Activated naive CD8-positive, alpha-beta T cell treated with anti-CD3 and anti-CD28 coated beads, Interleukin-2, amount 50 U/mL, for 16 hours (primary cell): ENCODE measurements around the gene TXNL1.
"Not testable (repeated sequence)": the region's sequence is repeated elsewhere in the genome, so short reads cannot be mapped to it uniquely, and the experiment has no call there.

ENCODE experiments used
- DNase-seq: peaks from one replicate; pipeline ENCODE4 v3.0.0-alpha.2; 2020; ENCODE audit warnings: low read depth, low spot score

The TXNL1 gene

DNA sequence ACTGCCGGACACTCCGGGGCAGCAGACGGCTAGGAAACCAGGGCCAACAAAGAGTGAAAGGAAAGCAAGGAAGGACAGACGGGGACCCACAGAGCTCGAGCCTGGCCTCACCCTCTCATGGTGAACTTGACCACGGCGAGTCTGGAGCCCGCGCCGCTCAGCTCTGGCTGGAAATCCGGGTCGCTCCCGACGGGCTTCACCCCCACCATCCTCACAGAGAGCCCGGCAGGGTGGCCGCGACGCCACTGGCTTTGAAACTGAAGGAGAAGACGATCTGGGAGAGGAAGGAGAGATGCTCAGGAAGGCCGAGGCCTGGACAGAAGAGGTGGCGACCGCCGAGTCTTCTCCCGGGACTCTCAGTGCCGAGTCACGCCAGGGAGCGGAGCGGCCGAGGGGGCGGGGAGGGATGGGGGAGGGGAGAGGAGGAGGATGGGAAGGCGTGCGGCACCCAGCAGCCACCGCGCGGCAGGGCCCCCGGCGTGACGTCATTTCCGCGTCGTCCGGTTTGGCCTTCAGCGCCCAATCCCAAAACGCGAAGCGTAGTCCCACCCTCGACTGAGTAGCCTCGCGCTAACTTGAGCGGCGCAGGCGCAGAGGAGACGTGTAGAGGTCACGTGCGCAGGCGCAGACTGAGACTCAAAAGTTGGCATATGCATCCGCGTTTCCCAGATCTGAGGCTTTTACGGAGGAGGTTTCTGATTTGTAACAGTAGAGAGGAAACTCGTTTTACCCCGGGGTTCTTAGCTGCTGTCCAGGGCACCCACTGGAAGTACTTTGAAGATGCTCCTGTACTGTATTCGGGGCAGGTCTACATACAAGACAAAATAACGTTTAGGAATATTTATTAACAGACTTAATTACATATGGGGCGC, at the start of gene TXNL1:
Gene TXNL1, minus strand, starts transcription at position 361 of the 872 bp plus-strand sequence. Its CDS starts 152 bp downstream, at position 209.
- DNase-seq = peak; percentile 98

DNA sequence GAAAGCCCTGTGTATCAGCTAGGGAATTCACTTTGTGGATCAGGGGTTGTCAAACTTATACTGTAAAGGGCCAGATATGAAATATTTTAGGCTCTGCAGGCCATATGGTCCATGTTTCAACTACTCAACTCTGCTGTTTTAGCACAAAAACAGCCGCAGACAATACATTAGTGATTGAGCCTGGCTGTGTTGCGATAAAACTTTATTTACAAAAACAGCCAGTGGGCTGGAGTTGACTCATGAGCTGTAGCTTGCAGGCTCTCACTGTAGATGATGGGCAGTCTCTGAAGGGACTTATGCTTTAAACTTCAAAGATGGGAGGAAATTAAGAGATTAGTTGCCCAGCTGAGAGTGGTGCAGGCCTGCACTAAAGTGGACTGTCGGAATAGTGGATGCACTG, 45.9 kb upstream of the TXNL1 start:
- DNase-seq = no peak

DNA sequence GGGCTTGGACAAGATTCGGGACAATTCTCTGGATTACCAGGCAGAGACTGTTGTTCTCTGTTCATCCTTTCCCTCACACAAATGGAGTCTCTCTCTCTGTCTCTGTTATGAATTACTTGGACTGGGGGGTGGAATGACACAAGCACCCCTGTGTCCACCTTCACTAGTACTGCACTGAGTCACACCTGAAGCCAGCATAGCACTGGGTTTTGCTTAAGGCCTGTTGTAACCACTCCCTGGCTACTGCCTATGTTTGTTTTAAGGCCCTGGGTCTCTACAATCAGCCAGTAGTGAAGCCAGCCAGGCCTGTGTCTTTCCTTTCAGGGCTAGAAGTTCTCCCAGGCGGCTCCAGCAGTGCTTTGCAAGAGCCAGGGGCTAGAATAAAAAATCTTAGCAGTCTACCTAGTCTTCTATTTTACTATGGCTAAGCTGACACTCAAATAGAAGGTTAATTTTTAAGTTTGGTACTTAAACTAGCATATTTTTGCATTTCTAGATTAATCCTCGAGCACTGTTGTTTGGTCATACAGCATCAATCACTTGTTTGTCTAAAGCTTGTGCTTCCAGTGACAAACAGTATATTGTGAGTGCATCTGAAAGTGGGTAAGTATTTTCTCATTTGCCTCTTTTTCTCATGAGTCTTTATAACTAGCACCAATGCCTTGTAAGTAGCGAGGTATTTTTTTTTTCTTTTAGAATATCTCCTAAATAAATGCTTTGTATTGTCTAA, 40.6 kb upstream of the TXNL1 start:
- DNase-seq = no peak

DNA sequence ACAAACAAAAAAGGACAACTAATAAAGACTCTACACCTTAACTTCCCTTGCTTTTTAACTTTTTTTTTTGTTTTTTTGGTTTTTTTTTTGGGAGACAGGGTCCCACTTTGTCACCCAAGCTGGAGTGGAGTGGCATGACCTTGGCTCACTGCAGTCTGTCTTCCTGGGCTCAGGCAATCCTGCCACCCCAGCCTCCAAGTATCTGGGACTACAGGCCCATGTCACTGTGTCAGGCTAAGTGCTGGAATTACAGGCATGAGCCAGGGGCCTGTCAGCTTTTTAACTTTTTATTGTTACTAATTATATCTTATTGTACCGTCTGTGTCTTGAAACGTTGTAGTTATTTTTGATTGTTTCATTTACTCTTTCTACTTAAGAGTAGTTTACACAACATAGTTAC, 38.2 kb upstream of the TXNL1 start:
- no peak for DNase-seq

DNA sequence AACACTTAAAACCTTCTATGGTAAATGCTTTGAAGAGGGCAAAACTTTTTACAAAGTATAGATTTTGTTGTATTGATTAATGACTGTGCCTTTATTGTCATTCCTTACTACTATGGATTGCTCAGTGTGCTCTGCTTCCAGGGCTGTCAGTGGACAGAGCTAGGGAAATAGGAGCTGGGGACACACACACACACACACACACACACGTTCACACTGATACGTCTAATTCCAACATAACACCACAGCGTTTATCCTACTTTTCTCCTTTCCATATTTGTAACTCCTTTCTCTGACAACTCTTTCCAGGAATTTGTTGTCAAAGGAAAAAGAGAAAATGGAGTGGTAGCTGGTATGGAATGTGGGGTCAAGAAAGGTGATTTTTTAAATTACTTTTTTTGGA, 34.6 kb upstream of the TXNL1 start:
- DNase-seq = no peak

DNA sequence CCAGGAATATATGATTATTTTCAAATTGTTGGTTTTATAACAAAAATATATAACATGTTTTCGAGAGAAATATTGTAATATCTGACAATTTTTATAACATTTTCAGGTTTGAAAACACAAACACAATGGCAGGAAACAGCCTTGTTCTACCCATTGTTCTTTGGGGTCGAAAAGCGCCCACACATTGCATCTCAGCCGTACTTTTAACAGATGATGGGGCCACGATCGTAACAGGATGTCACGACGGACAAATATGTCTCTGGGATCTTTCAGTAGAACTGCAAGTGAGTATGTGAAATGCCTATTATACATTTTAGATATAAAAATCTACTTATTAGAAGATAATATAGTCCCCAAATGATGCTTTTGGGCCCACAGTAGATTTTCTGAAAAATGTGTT, 34.0 kb upstream of the TXNL1 start:
- no peak for DNase-seq

DNA sequence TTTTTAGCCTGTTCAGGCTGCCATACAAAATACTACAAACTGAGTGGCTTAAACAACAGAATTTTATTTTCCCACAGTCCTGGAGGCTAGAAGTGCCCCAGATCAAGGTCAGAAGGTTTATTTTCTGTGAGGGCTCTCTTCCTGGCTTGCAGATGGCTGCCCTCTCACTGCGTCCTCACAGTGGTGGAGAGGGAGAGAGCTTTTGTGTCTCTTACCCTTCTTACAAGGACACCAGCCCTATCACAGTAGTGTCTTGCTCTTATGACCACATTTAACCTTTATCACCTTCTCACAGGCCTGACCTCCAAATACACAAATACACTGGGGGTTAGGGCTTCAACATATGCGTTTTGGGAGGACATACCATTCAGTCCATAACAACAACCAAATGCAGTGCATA, 24.5 kb upstream of the TXNL1 start:
- DNase-seq = no peak

DNA sequence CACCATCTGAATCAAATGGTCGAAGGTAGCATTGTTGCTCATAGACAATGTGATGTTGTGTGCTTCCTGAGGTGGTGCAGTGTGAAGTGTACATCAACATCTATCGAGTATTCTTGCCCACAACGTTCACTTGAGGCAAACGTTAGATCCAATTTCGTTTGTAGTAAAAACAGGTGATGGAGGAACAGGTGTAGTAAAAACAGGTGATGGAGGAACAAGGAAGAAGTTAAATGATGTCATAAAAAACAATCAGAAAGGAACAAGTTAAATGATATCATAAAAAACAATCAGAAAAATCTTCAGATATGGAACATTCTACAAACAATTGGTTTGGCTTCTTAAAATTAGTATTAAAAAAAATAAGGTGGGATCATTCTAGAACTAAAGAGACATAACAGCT, 24.1 kb upstream of the TXNL1 start:
- no peak for DNase-seq

DNA sequence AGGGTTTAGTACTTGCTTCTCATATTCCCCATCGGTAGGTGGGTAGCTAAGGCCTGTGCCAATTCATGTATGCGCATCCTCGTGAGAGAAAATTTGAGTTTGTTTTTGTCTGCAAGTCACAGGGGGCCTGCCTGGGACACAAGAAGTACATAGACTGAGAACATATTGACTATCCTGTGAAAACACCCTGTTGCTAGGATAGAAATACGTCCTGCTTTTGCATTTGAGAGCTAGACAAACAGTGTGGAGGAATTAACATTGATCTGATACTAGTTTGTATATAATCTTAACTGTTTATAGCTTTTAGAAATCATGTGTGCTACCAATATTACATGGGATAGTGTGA, 23.6 kb upstream of the TXNL1 start:
- DNase-seq = no peak

DNA sequence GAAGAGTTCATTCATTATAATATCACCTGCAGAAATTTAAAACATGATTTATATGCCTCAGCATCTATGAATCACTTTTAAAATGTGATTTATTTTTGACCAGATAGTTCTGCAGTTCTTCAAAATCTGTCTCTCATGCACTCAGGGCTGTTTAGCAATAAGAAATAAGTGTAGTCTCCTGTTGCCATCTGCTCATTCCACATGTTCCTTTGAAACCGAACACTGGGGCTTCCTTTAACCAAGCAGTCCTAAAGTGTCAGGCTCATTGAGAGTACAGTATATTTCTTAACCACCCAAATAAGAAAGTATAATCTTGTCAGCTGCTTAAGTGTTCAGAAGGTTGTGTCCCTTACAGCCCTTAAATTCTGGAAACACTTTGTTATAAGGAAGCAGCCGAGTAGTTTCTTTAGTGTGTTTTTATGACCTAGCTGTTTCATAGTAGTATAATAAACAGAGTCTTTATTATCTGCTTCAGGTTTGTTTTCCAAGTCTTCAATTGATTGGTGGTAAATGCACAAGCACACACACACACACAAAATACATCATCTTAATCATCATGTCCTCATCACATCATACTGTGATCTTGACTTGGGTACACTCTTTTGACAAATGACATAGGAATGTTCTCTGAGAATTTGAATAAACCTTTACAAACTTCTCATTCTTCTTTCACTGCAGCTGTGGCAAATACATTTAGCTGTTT, 23.1 kb upstream of the TXNL1 start:
- DNase-seq = no peak

DNA sequence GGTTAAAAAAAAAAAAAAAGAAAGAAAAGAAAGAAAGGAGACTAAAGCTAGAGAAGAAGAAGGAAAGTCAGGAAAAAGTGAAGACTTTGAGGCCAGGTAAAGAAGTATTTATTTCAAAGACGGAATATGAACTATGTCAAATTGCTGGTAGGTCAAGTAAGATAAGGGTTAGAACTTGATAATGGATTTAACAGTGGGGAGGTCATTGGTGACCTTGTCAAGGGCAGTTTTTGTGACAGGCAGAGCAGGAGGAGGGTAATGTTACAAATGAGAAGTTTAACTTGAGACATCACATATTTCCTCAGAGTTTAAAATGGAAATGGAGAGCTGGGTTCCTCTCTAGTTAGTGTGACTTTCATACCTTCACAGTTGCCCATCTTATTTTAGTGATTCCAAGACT, 22.3 kb upstream of the TXNL1 start:
- no peak for DNase-seq

DNA sequence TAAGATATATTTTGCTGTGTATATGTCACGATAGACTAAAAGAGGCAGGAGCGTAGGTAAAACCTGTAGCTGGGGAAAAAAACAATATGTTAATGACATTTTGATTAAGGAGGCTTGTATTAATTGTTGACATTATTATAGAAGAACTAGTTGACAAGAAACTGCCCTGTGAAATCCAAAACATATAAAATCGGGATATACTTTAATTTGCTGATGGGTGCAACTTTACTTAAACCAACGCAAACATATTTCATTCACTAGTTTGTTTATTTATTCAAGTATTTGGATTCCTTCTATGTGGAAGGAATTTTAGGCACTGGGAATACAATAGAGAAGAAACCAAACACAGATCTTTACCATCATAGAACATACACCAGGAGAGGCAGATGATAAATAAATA, 20.7 kb upstream of the TXNL1 start:
- no peak for DNase-seq

DNA sequence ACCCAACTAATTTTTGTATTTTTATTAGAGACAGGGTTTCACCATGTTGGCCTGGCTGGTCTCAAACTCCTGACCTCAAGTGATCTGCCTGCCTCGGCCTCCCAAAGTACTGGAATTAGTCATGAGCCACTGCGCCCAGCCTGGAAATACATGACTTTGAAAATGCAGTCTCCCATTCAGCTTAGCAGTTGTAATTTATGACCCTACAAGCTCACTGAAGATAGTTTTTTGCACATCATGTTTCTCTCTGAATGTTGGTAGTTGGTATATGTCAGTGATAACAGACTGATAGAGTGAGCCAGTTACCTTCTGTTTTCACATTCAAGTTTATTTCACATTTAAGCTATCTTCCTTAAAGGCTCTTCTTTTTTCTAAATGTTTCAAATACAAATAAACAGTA, 19.9 kb upstream of the TXNL1 start:
- no peak for DNase-seq

DNA sequence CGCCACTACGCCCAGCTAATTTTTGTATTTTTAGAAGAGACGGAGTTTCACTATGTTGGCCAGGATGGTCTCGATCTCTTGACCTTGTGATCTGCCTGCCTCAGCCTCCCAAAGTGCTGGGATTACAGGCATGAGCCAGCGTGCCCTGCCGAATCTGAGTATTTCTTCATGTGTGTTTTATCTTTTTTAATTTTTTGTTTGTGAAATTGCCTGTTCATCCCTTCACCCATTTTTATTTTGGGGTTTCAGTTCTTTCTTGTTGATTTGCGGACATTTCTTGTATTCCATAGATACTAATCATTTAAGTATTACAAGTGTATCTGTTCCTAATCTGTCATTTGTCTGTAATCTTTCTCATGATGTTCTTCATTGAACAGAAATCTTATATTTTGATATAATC, 15.9 kb upstream of the TXNL1 start:
- not testable (repeated sequence) for DNase-seq

DNA sequence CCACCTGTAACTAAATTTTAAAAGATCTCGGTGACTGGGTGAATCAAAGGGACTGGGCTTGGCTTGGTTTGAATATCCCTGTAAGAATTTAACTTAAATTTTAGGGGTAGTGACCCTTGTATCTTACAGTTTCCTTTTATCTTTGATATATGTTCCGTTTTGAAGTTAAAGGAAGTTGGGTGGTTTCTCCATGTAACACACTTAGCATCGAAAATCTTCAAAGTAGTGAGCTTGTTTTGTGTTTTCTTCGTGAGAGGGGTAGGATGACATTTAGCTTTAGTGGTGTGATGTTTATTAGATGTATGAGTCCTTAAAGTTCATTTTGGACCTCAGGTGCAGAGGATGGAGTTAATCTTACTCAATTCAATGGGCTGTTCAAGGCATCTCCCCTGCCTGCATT, 14.4 kb upstream of the TXNL1 start:
- DNase-seq = no peak

DNA sequence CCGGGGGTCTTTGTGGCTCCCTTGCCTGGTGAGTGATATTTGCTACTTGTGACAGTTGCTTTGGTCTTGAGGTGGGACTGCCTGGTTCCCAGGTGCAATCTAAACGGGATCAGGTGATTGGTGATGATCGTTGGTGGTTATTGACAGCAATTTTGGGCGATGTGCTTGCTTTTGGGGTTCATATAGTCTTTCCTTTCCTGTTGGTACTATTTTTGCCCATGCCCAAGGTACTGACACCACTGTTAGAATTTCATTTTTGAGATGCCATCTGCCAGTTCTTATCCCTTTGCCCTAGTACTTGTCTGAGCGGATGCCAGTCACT, 13.3 kb upstream of the TXNL1 start:
- no peak for DNase-seq

DNA sequence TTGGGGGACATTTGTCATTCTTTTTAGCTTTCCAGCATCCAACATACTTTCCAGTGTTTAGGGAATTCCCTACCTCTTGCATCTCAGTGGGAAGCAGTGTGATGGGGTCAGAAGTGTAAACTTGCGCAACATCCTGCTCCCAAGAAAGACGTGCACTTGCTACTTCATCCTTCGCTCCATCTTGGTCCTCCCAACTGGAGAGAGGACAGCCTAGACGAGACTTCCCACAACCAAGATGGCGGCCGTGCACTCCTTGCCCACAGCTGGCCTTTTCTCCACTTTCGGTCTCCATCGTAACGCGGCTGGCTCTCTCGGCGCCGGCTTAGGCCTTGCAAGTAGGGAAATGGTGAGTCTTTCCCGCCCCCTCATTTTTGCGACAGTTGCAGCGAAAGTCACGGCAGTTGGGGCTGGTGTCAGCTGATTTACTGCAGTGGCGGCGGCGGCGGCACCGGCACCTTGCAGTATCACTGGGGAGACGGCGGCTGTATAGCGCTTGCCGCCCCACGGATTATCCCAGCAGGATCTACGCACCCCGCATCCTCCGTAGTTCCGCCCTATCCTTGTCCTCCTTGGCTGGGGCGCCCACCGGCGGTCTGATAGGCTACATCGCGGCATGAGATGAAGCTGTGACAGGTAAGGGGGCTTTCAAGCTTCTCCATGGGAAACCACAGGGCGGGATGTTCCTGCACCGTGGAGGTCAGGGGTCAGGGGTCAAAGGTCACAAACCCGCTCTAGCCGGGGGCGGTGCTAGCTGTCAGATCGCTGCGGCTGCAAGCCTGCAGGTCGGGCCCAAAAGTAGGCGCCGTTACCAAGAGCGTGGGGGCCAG, 12.8 kb upstream of the TXNL1 start, which contains the start of gene WDR7:
Gene WDR7, plus strand, starts transcription at position 416 of the 827 bp plus-strand sequence. CDS start 21,157 bp downstream, outside the sequence.
- DNase-seq = peak; percentile 91

DNA sequence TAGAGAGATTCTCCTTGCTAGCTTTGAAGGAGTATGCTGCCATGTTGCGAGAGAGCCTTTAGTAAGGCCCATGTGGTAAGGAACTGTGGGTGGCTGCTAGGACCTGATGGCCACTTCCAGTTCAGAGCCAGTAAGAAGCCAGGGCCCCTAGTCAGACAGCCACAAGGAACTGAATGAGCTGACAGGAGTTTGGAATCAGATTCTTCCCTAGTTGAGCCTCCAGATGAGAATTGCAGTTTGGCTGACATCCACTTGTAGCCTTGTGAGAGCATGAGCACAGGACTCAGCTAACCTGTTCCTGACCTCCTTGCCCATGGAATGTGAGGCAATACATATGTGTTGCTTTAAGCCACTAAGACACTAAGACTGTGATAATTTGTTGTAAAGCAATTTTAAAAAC, 11.6 kb upstream of the TXNL1 start:
- DNase-seq = no peak

DNA sequence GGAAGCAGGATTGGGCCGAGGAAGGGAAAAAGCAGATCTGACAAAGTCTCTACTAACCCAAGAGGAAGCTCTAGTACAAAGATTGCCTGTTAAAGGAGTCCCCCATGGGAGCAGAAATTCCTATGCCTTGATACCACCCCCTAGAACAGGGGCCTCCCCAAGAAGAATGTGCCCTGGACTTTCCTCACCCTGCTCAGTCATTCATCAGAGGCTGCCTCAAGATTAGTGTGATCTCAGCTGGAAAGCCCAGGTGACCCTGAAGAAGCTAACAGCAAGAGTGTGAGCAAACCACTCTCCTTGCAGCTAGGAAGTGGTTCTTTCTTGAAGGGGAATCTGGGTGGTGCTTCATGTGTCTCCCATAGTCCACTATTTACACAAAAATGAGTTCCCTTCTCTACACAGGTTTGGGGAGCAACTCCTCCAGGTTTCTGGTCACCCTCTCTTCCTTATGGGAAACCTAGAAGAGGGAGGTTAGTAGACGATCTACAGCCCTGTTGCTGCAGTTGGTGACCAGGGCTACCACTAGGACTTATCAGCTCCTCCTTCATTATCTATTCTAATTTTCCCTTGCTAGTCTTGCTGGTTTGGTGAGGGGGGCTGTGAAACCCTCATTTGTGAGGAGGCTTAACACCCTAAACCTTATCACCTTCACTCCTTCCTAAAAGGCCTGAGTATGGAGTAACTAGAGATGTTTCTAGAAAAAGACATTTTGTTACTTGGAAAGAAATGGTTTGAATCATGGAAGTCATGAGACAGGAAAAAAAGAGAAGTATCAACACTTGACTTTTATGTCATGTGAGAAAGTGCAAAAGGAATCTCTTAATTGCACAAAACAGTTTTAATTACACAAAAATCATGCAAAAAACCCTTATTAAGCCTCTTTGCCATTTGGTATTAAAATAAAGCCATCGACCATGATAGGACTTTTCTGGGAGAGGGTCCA, 9.8 kb upstream of the TXNL1 start:
- DNase-seq = no peak

DNA sequence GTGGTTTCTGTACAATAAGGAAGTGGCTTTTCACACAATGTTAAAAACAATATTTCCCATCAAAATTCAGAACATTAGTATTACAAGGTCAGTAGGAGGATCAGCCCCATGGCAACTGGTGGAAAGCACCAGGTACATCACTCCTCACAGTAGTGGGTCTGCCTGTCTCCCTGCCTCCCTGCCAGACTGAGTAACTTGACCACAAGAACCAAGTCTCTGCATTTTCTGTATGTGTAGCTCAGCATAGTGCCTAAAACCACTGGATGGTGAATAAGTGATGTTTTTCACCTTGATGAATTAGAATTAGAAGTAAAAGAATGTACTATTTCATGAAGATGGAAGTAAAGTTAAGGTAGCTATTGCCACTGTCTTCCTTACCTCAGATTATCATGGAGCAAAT, 8.7 kb upstream of the TXNL1 start:
- DNase-seq = no peak
